Activated naive CD4-positive, alpha-beta T cell treated with Interleukin-2 at 50 U/mL for 16 hours (primary cell): Measurements from ENCODE around the gene ITGB1.

ENCODE experiments used
- DNase-seq: peaks from one replicate; pipeline ENCODE4 v3.0.0-alpha.2; 2020

The ITGB1 gene

DNA sequence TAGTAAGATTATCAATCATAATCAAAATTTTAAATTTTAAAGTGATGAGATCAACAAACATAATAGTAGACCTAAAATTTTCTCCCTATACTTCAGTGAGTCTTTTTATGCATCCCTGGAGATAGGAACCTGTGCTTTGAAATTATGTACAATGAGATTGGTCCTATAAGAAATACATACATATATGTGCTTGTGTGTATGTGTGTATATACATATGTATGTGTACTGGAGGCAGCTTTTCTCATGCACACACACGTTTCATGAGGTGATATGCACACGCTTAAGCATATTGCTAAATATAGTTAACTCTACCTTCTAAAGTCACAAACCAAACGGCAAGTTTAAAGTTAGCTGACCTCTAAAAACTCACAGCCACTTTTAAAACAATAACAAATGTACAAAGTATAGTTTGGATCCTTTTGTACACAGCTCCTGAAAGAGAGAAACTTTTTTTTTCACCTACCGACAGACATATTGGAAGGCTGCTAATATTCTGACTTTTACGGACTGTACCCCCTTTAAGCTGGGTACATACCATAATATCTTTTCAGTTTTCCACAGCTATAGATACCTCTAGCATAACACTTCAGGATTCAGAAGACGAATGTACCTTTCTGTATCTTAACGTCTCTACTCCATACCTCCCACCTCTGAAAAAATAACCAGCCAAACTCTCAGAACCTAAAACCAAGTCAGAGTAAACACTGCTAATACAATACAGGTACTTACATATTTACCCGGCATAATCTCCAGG, 3.3 kb downstream of the ITGB1 start:
- no peak for DNase-seq

- DNase-seq: no peak
Observed at GRCh38 chr10:32954080-32954479, 4.0 kb downstream of the ITGB1 start.

DNA sequence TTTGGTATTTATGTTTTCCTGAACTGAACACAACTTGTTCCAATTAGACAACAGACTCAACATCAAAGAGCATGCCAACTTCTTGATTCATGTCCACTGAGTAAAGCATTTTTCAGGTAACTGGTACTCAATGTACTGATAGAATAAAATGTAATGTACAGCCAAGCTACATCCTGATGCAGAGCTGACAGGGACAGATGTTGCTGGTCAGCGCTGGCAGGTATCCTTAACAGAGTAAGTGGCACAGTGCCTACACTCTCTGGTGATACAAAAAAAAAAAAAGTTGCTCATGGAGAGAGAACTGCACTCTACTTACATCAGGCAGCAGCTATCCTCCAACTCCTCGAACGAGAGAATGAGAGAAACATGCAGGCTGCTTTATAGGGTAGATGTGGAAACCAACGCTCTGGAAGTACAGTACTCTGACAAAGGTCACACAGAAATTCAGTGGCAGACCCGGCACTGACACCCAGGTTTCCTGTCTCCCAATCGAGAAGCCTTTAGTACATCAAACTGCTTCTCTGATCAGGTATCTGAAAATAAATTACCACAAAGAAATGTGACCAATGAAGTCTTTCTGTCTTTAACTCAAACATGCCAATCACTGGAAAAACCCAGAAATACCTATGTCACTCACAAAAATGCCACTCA, 4.6 kb downstream of the ITGB1 start:
- DNase-seq: no peak

GRCh38 chr10:32952541-32953276, 5.3 kb downstream of the ITGB1 start:
- no peak for DNase-seq

DNA sequence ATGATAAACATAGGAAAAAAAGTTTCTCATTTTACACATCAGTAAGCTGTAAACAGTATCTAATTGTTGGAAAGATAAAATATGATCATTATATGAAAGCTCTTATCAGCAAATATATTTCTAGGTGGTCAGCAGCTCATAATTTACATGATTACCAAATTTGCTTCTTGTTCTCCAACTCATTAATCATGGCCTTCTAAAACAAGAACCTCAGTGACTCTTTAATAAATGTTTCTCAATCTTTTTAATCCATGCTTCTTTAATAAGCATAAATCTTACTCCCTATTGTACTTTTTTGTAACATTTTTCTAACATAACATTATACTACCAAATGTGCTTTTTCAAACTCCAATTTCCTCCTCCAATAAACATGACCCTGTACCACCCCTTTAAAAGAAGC, 5.9 kb downstream of the ITGB1 start:
- DNase-seq: no peak

DNA sequence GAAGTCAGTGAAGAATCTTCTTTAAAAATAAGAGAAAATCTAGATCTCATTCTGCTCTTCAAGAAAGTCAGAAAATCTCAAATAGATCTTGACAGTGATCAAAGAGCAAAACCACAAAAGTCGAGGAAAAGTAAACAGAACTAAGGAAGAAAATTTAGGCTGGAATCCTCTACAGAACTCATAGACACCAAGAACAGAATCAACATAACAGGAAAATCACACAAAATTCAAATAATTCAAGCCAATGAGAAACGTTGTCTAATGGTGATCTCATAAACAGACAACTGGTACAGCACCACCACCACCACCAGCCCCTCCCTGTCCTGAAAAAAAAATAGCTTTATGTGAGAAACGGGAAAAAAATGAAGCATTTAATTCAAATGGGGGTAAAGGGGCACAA, 6.9 kb downstream of the ITGB1 start:
- no peak for DNase-seq

- DNase-seq: no peak
Observed at GRCh38 chr10:32950591-32951108, 7.4 kb downstream of the ITGB1 start.

DNA sequence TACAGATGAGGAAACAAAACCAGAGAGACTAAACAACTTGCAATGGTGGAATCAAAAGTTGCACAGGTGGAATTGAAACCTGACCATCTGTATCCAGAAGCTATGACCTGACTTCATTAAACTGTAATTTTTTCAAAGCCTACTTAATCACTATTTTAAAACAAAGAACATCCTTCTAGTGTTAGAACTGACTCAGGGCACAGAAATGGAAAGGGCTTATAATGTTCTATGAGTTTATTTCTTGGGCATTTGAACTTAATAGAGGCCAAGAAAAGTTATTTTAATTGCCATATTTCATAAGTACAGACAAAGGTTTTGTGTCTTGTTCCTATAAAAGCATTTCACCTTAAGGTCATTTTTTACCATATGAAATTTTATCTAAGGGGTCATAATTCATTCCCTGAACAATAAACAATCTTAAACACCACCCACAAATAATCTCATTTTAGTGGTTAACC, 8.8 kb downstream of the ITGB1 start:
- no peak for DNase-seq

- no peak for DNase-seq
Observed at GRCh38 chr10:32948451-32948850, 9.6 kb downstream of the ITGB1 start.

DNA sequence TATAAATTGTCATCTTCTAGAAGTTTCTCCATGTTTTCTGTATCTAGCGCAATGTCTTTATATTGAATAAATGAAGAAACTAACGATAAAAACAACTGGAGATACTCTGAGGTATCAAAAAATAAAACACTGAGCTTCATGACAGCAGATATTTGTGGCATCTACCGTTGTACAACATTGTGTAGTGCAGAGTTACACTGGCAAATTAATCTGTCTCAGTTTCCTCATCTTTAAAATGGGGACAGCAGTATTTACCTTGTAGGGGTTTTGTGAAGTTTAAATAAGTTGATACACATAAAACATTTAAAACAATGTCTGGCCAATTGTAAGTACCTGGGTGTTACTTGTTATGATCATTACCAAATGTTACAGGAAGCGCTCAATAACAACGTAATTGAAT, 10.4 kb downstream of the ITGB1 start:
- no peak for DNase-seq

- no peak for DNase-seq
Observed at GRCh38 chr10:32946108-32946507, 11.9 kb downstream of the ITGB1 start.

- DNase-seq: no peak
Observed at GRCh38 chr10:32943854-32944661, 14.0 kb downstream of the ITGB1 start.

DNA sequence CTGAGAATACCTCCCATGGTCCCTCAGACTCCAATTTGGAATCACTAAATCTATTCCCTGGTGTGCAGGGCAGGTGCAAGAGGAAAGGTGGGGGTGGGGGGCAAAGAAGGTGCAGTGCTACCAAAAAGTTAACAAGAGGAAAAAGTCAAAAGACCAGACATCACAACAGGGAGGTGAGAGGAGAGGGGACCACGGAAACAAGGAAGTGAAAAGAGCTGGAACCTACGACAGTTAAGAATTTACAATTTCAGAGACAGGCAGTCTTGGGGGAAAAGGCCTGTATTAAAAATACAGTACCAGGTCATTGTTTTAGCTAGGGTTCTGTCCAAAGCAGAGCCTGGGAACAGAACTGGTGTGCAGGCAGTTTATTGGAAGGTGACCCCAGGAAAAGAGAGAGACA, 14.6 kb downstream of the ITGB1 start:
- DNase-seq: no peak

DNA sequence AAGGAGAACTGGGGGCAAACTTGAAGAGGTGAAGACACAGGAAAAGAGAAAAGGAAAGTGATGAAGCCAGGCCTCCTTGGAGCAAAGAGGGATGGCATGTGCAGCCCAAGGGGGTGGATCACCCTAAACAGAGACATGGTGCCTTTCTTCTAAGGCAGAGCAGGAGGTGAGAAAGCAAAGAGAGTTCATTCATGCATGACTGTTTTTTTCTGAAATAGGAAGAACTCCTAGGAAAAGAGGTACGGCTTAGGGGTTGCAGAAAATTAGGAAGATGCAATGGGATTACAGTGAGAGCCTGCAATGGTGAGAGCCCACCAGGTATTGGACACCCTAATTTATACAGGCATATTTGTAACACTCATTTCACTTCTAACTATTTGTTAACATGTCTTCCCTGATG, 15.9 kb downstream of the ITGB1 start:
- no peak for DNase-seq

- DNase-seq: no peak
Observed at GRCh38 chr10:32941357-32941756, 16.7 kb downstream of the ITGB1 start.

- DNase-seq: no peak
Observed at GRCh38 chr10:32940321-32941301, 17.4 kb downstream of the ITGB1 start.

DNA sequence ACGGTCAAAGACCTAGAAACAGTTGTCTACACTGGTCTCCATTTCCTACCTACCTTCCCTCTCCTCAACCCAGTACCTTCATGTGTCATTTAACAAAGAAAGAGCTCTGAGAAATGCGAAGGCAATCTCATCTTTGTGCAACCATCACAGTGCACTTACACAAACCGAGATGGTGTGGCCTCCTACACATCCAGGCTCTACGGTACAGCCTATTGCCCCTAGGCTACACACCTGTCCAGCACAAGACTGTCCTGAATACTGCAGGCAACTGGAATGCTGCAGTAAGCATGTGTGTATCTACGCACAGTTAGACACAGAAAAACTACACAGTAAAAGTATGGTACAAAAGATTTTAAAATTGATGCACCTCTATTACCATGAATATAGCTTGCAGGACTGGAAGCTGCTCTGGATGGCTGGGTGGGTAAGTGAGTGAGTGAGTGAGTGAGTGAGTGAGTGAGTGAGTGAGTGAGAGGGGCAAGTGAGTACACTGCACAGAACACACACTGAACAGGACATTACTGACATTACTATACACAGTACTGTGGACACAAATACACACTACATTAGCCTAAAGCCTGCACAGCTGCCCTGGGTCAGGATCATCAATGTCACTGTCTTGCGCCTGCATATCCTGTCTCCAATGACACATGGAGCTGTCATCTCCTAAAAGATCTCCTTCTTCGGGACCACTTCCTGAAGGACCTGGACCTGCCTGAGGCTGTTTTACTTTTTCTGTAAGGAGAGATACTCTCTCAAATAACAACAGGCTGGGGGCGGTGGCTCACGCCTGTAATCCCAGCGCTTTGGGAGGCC, 18.5 kb downstream of the ITGB1 start:
- no peak for DNase-seq

- no peak for DNase-seq
Observed at GRCh38 chr10:32938554-32939061, 19.4 kb downstream of the ITGB1 start.

DNA sequence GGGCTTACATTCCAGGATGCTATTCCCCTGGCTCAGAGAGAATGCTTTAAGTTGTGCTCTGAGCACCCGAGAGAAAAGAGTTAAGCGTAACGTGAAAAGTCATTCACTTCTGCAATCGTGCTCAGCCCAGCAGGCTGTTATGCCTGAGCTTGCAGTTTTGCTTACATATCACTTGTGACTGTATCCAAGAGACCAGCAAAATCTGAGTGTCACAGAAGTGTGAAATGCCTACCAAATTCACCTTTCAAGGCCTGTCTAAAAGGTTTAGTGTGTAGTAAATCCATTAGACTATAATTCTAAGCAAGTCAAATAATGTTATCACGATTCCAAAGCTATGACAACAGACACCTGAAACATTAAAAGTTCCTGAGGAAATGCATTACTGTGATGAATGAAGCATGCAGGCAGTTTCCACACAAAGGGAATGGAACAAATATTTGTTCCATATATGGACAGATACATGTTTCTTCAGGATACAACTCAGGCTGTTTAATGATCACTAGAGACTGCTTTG, 20.1 kb downstream of the ITGB1 start:
- no peak for DNase-seq

DNA sequence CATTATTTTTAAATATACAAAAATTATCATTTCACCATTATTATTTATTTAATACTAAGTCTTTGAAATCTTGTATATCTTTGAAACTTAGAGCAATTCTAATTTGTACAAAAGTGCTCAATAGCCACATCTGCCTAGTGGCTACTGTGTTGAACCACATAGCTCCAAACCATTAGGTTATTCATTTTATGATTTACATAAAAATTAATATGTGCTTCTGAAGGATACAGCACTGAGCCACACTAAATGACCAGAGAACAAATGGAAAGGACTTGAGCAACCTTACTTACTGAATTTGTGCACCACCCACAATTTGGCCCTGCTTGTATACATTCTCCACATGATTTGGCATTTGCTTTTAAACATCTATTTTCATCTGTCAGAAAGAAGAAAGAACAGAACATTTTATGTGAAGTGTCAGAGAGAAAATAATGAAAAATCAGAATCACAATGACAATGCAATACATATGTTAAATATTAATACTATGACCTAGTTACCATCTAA, 25.8 kb downstream of the ITGB1 start:
- no peak for DNase-seq
